ENCODE data around the gene SLC25A10.

The SLC25A10 gene

GRCh38 chr17:81711814-81712467, at the start of gene SLC25A10 (continued):
- TF ChIP-seq AEBP2 (tag by site-specific recombination; IDR thresholded peaks at IDR 0.05; ENCODE audit: borderline replicate concordance) (no peak), ZNF157 (tag by site-specific recombination; IDR thresholded peaks at IDR 0.05) (no peak), PRDM4 (tag by site-specific recombination; IDR thresholded peaks at IDR 0.05) (no peak), SCRT1 (tag by site-specific recombination; IDR thresholded peaks at IDR 0.05; ENCODE audit: borderline replicate concordance) (peak; percentile 86; the same call in 1 of the 2 replicates), PRDM2 (tag by site-specific recombination; IDR thresholded peaks at IDR 0.05; ENCODE audit: borderline replicate concordance) (no peak), CTCF (tag by site-specific recombination; IDR thresholded peaks at IDR 0.05) (no peak), ZNF133 (tag by site-specific recombination; IDR thresholded peaks at IDR 0.05) (no peak), ZNF292 (tag by site-specific recombination; IDR thresholded peaks at IDR 0.05; ENCODE audit: borderline replicate concordance, low read depth) (no peak), ZBTB8A (tag by site-specific recombination; IDR thresholded peaks at IDR 0.05) (peak; percentile 54; the same call in 1 of the 2 replicates), ZNF2 (tag by site-specific recombination; IDR thresholded peaks at IDR 0.05) (no peak; the same call in 1 of the 2 replicates), ZNF658 (tag by site-specific recombination; IDR thresholded peaks at IDR 0.05) (no peak), ZNF530 (tag by site-specific recombination; IDR thresholded peaks at IDR 0.05; ENCODE audit: low read depth) (no peak), ZNF843 (tag by site-specific recombination; IDR thresholded peaks at IDR 0.05) (no peak; the same call in 1 of the 2 replicates), GLI4 (tag by site-specific recombination; IDR thresholded peaks at IDR 0.05) (no peak), ZNF354C (tag by site-specific recombination; IDR thresholded peaks at IDR 0.05; ENCODE audit: borderline replicate concordance, low read depth) (no peak), ZFP3 (tag by site-specific recombination; IDR thresholded peaks at IDR 0.05; ENCODE audit: low read depth) (no peak), KLF16 (tag by site-specific recombination; IDR thresholded peaks at IDR 0.05) (peak; percentile 64; the same call in 1 of the 2 replicates), TCF7L2 (IDR thresholded peaks at IDR 0.05; ENCODE audit: borderline replicate concordance, low read depth, low read length) (peak; percentile 95), ZNF561 (tag by site-specific recombination; IDR thresholded peaks at IDR 0.05; ENCODE audit: borderline replicate concordance) (0 out of 2 replicates have a peak, but pooled peaks have one; percentile 64), ZNF555 (tag by site-specific recombination; conservative IDR thresholded peaks at IDR 0.05) (no peak), ZNF600 (tag by site-specific recombination; IDR thresholded peaks at IDR 0.05) (no peak), ZNF274 (IDR thresholded peaks at IDR 0.05; ENCODE audit: low read length) (no peak), ZNF274 (tag by site-specific recombination; IDR thresholded peaks at IDR 0.05; ENCODE audit: borderline replicate concordance) (no peak), ZNF341 (tag by site-specific recombination; IDR thresholded peaks at IDR 0.05; ENCODE audit: low read depth) (0 out of 2 replicates have a peak, but pooled peaks have one; percentile 22), ZNF169 (tag by site-specific recombination; IDR thresholded peaks at IDR 0.05) (no peak), ZFP69B (tag by site-specific recombination; IDR thresholded peaks at IDR 0.05) (peak; percentile 94), ZNF704 (tag by site-specific recombination; IDR thresholded peaks at IDR 0.05) (no peak)
